Measurements from ENCODE around the gene MAP3K20. TPM values are rescaled to one million over a fixed set of nuclear protein-coding genes. Genes with fewer than 3 reads are reported as not detected.
A peak's percentile ranks its signal among the peaks of the same experiment; 100 is the strongest.
"Not testable (repeated sequence)": the region's sequence is repeated elsewhere in the genome, so short reads cannot be mapped to it uniquely, and the experiment has no call there.

The MAP3K20 gene
- total RNA-seq, 1 donor from 2014 or later, result 429 TPM

GRCh38 chr2:173174339-173174738, 98.7 kb downstream of the MAP3K20 start:
- DNase-seq; ATAC-seq; intact Hi-C loops (cut with micrococcal nuclease): not testable (repeated sequence)

GRCh38 chr2:173175222-173175621, 99.6 kb downstream of the MAP3K20 start:
- ATAC-seq (peak; percentile 62), DNase-seq (no peak)

GRCh38 chr2:173181982-173182381, 106.3 kb downstream of the MAP3K20 start:
- intact Hi-C loops (cut with micrococcal nuclease), result no loop called here
- ATAC-seq (no peak), DNase-seq (no peak)

More at GRCh38 chr2:173175222-173175621, 99.6 kb downstream of the MAP3K20 start:
- intact Hi-C loops (cut with micrococcal nuclease), result no loop called here

- intact Hi-C loops (cut with micrococcal nuclease), result no loop called here
- ATAC-seq, result peak; percentile 67
- DNase-seq, result no peak
Measured at GRCh38 chr2:173184031-173185004, 108.7 kb downstream of the MAP3K20 start.

- DNase-seq, result no peak
- intact Hi-C loops (cut with micrococcal nuclease), result no loop called here
- ATAC-seq, result no peak
Measured at GRCh38 chr2:173185437-173185836, 109.8 kb downstream of the MAP3K20 start.

- ATAC-seq, result peak; percentile 69
- intact Hi-C loops (cut with micrococcal nuclease), result no loop called here
- no peak for DNase-seq
Measured at GRCh38 chr2:173187941-173188788, 112.5 kb downstream of the MAP3K20 start.

GRCh38 chr2:173191601-173192000, 116.0 kb downstream of the MAP3K20 start:
- no peak for DNase-seq
- peak; percentile 26 for ATAC-seq
- intact Hi-C loops (cut with micrococcal nuclease), result loop anchor here (10.0 kb wide), 1 partner anchor 107 kb away; no protein-coding TSS in a partner anchor

- intact Hi-C loops (cut with micrococcal nuclease), result loop anchor here (10.0 kb wide), 1 partner anchor 107 kb away; no protein-coding TSS in a partner anchor
- no peak for DNase-seq
- ATAC-seq, result no peak
Measured at GRCh38 chr2:173192071-173192470, 116.4 kb downstream of the MAP3K20 start.

GRCh38 chr2:173193925-173194324, 118.3 kb downstream of the MAP3K20 start:
- intact Hi-C loops (cut with micrococcal nuclease), result loop anchor here (10.0 kb wide), 1 partner anchor 109 kb away; no protein-coding TSS in a partner anchor
- DNase-seq, result no peak
- ATAC-seq, result no peak

- intact Hi-C loops (cut with micrococcal nuclease), result loop anchor here (10.0 kb wide), 1 partner anchor 110 kb away; no protein-coding TSS in a partner anchor
- peak; percentile 29 for ATAC-seq
- no peak for DNase-seq
Measured at GRCh38 chr2:173195100-173195499, 119.5 kb downstream of the MAP3K20 start.

GRCh38 chr2:173196080-173196479, 120.4 kb downstream of the MAP3K20 start:
- ATAC-seq, result peak; percentile 6
- intact Hi-C loops (cut with micrococcal nuclease), result loop anchor here (10.0 kb wide), 1 partner anchor 111 kb away; no protein-coding TSS in a partner anchor
- no peak for DNase-seq

GRCh38 chr2:173196638-173197037, 121.0 kb downstream of the MAP3K20 start:
- intact Hi-C loops (cut with micrococcal nuclease), result loop anchor here (10.0 kb wide), 1 partner anchor 112 kb away; no protein-coding TSS in a partner anchor
- DNase-seq (no peak), ATAC-seq (peak; percentile 40)

- ATAC-seq, result no peak
- intact Hi-C loops (cut with micrococcal nuclease), result loop anchor here (10.0 kb wide), 1 partner anchor 114 kb away; no protein-coding TSS in a partner anchor
- no peak for DNase-seq
Measured at GRCh38 chr2:173198327-173198726, 122.7 kb downstream of the MAP3K20 start.

GRCh38 chr2:173199294-173199693, 123.6 kb downstream of the MAP3K20 start:
- intact Hi-C loops (cut with micrococcal nuclease), result loop anchor here (10.0 kb wide), 1 partner anchor 114 kb away; no protein-coding TSS in a partner anchor
- DNase-seq (no peak), ATAC-seq (peak; percentile 6)

GRCh38 chr2:173202570-173202969, 126.9 kb downstream of the MAP3K20 start:
- DNase-seq (no peak), ATAC-seq (no peak)
- intact Hi-C loops (cut with micrococcal nuclease), result no loop called here

GRCh38 chr2:173204316-173204715, 128.7 kb downstream of the MAP3K20 start:
- ATAC-seq, result peak; percentile 32
- DNase-seq, result no peak
- intact Hi-C loops (cut with micrococcal nuclease), result no loop called here

GRCh38 chr2:173205375-173205774, 129.7 kb downstream of the MAP3K20 start:
- peak; percentile 80 for DNase-seq
- intact Hi-C loops (cut with micrococcal nuclease), result no loop called here
- ATAC-seq, result peak; percentile 94

- ATAC-seq (peak; percentile 1), DNase-seq (peak; percentile 71)
- intact Hi-C loops (cut with micrococcal nuclease), result not testable (repeated sequence)
Measured at GRCh38 chr2:173207124-173207523, 131.5 kb downstream of the MAP3K20 start.

All from left ventricle myocardium superior (tissue), 1 donor.